Measurements from ENCODE around the gene MBOAT1. TPM values are rescaled to one million over a fixed set of nuclear protein-coding genes. Genes with fewer than 3 reads are reported as not detected.
A peak's percentile ranks its signal among the peaks of the same experiment; 100 is the strongest.

MBOAT1 gene
- polyA plus RNA-seq, 3 donors: 6.8 to 59.1 (median 8.1) TPM

- Mint-ChIP-seq H3K27me3 (ENCODE audit: low read depth in 3 of 3) (no peaks in the 10 kb centered on the region), H3K4me3 (no peak overlapping the region), H3K4me1 (no peaks in the 10 kb centered on the region), H3K9me3 (no peaks in the 10 kb centered on the region), H3K27ac (peak overlapping the region in 2 of 7 donors; percentile 50 to 61), H3K36me3 (peaks cover 87 to 96% of the 10 kb centered on the region in 2 donors)
- no peak for TF ChIP-seq CTCF (IDR thresholded peaks at IDR 0.05)
- peaks cover 88 to 100% of the 10 kb centered on the region in 2 donors for H3K36me3 ChIP-seq (replicated peaks in 1 of 2; ENCODE audit: control insufficient read depth in 1 of 2, insufficient read depth in 2 of 2, low read length in 2 of 2)
- no peak overlapping the region for H2AFZ ChIP-seq (ENCODE audit: insufficient read depth, low read depth, low read length, poor library complexity, severe bottlenecking)
- no peaks in the 10 kb centered on the region for H3K4me1 ChIP-seq (ENCODE audit: control insufficient read depth in 1 of 2, insufficient read depth in 2 of 2, low read length in 2 of 2)
- H3K79me2 ChIP-seq (ENCODE audit: insufficient read depth, low read length): no peaks in the 10 kb centered on the region
- no peaks in the 10 kb centered on the region for H4K20me1 ChIP-seq (ENCODE audit: insufficient read depth, low read length)
- no peak overlapping the region for H3K4me3 ChIP-seq (replicated peaks in 1 of 3; ENCODE audit: low read depth in 2 of 3, low read length in 3 of 3)
- H3K9ac ChIP-seq (ENCODE audit: insufficient read depth, low read length, poor library complexity, severe bottlenecking): no peak overlapping the region
- no peaks in the 10 kb centered on the region for H3K27me3 ChIP-seq (ENCODE audit: control insufficient read depth in 2 of 2, insufficient read depth in 2 of 2, low read length in 2 of 2)
- H3K4me2 ChIP-seq (replicated peaks; ENCODE audit: extremely low read depth, low read length, poor library complexity, severe bottlenecking): no peak overlapping the region
- no peak for DNase-seq
- peak overlapping the region in 1 of 2 donors; percentile 4 for H3K27ac ChIP-seq (ENCODE audit: low read depth in 1 of 2, low read length in 2 of 2)
- no peaks in the 10 kb centered on the region for H3K9me3 ChIP-seq (replicated peaks in 1 of 2; ENCODE audit: control insufficient read depth in 1 of 2, insufficient read depth in 1 of 2, low read length in 2 of 2)
- WGBS (ENCODE audit: insufficient coverage): 93% methylated on average over 3 of the region's 7 CpGs
- intact Hi-C loops (cut with micrococcal nuclease): no loop called here
Observed at GRCh38 chr6:20116792-20117191, 95.5 kb downstream of the MBOAT1 start.

GRCh38 chr6:20115246-20115980 is 96.9 kb downstream of the MBOAT1 start:
- intact Hi-C loops (cut with micrococcal nuclease): no loop called here
- no peak overlapping the region for H3K27ac Mint-ChIP-seq
- H3K79me2 ChIP-seq (ENCODE audit: insufficient read depth, low read length): no peaks in the 10 kb centered on the region
- H2AFZ ChIP-seq (ENCODE audit: insufficient read depth, low read depth, low read length, poor library complexity, severe bottlenecking): no peak overlapping the region
- H3K27me3 Mint-ChIP-seq (ENCODE audit: low read depth in 3 of 3): peaks cover 0 to 1% (median 0%) of the 10 kb centered on the region in 3 donors
- H4K20me1 ChIP-seq (ENCODE audit: insufficient read depth, low read length): peaks cover 6% of the 10 kb centered on the region
- H3K9me3 ChIP-seq (replicated peaks in 1 of 2; ENCODE audit: control insufficient read depth in 1 of 2, insufficient read depth in 1 of 2, low read length in 2 of 2): no peaks in the 10 kb centered on the region
- H3K4me1 Mint-ChIP-seq: no peaks in the 10 kb centered on the region
- peak overlapping the region in 1 of 2 donors; percentile 24 for H3K27ac ChIP-seq (ENCODE audit: low read depth in 1 of 2, low read length in 2 of 2)
- H3K9ac ChIP-seq (ENCODE audit: insufficient read depth, low read length, poor library complexity, severe bottlenecking): no peak overlapping the region
- no peak overlapping the region for H3K4me3 Mint-ChIP-seq
- no peak overlapping the region for H3K4me2 ChIP-seq (replicated peaks; ENCODE audit: extremely low read depth, low read length, poor library complexity, severe bottlenecking)
- no peaks in the 10 kb centered on the region for H3K27me3 ChIP-seq (ENCODE audit: control insufficient read depth in 2 of 2, insufficient read depth in 2 of 2, low read length in 2 of 2)
- no peak overlapping the region for H3K4me3 ChIP-seq (replicated peaks in 1 of 3; ENCODE audit: low read depth in 2 of 3, low read length in 3 of 3)
- H3K4me1 ChIP-seq (ENCODE audit: control insufficient read depth in 1 of 2, insufficient read depth in 2 of 2, low read length in 2 of 2): no peaks in the 10 kb centered on the region
- H3K9me3 Mint-ChIP-seq: no peaks in the 10 kb centered on the region
- no peak for DNase-seq
- TF ChIP-seq CTCF (IDR thresholded peaks at IDR 0.05): no peak
- WGBS (ENCODE audit: insufficient coverage): 95% methylated on average over 4 of the region's 9 CpGs
- peaks cover 88 to 98% of the 10 kb centered on the region in 2 donors for H3K36me3 ChIP-seq (replicated peaks in 1 of 2; ENCODE audit: control insufficient read depth in 1 of 2, insufficient read depth in 2 of 2, low read length in 2 of 2)
- H3K36me3 Mint-ChIP-seq: peaks cover 89 to 97% of the 10 kb centered on the region in 2 donors
